CD4-positive, alpha-beta T cell treated with Interleukin-6 at 100 ng/mL for 8 hours (primary cell): ENCODE results near the gene NRP2.

Experiments used
- DNase-seq: peaks from one replicate; pipeline ENCODE4 v3.0.0-alpha.2; 2020; ENCODE audit warnings: mixed read lengths, low spot score

NRP2 gene

DNA sequence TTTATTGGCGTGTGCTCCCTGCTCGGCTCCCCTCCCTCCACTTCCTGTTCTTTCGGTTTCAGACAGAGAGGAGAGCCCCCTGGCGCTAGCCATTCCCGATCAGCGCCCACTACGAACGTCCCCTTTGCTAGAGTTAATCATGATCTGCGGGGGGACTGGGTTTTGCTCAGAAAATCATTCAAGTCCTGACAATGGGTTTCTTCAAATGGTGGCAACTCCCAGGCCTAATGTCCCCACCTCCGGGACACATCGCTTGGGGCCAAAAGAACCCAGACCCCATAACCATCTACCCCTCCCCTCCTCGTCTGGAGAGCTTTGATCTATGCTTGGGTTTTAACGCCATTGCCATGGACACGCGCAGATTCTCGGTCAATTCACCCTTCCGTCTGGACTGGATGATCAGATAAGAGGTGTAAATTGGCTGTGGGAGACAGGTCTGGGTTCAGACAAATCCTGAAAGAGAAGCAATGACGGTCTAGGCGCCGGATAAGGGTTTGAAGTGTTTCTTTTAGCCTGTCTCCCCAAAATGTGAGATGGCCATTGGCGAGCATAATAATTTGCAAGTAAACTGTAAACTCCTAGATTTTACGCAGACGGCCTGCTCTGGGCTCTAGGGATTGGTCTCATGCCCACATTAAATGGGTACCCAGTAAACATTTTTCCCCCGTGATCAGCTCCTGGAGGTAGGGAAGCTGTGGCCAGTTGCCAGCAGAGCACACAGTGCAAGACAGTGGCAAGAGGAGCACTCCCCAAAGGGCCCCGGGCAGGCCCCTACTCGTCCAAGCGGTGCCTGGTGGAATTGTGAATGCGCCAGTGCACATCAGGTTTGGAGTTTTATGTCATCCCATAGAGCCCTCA, 4.7 kb downstream of the NRP2 start:
- DNase-seq = no peak

GRCh38 chr2:205687641-205687956, 5.3 kb downstream of the NRP2 start:
- no peak for DNase-seq

DNA sequence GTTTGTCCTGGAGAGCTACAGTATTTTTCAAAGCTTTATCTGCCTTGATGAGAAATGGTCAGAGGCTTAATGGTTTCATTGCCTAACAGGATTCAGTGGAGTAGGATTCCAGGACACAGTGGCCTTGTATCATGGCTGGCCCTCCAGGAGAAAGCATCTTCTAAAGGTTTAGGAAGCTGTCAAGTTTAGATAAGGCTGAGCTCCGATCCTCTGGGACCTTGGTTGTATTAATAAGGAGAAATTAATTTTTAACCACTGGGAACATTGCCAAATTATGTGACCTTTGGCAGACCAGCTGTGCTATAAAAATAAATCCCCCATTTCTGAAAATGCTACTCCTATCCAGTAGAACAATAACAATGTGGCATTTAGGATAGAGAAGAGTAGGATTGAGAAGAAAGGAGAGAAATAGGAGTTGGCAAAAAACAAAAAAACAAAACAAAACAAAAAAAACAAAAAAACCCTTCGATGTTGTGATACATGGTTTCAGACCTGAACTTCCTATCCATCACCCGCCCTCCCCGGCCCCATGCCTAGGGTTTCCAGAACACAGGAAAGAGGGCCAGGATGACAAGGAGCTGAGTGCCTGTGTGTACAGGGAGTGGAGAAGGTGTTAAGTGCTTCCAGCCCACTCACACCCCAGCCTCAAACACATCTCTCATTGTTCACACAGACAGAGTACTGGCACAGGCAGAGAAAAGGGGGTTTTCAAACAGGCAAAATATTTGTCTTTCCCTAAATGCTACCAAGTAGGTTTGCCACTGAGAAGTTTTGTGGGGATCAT, 6.3 kb downstream of the NRP2 start:
- no peak for DNase-seq

GRCh38 chr2:205689820-205690219, 7.5 kb downstream of the NRP2 start:
- DNase-seq = no peak

- DNase-seq = no peak
These were observed 9.8 kb downstream of the NRP2 start for GRCh38 chr2:205692104-205692503.

GRCh38 chr2:205694256-205694655, 12.0 kb downstream of the NRP2 start:
- DNase-seq = no peak

GRCh38 chr2:205695460-205695991, 13.2 kb downstream of the NRP2 start:
- no peak for DNase-seq

DNA sequence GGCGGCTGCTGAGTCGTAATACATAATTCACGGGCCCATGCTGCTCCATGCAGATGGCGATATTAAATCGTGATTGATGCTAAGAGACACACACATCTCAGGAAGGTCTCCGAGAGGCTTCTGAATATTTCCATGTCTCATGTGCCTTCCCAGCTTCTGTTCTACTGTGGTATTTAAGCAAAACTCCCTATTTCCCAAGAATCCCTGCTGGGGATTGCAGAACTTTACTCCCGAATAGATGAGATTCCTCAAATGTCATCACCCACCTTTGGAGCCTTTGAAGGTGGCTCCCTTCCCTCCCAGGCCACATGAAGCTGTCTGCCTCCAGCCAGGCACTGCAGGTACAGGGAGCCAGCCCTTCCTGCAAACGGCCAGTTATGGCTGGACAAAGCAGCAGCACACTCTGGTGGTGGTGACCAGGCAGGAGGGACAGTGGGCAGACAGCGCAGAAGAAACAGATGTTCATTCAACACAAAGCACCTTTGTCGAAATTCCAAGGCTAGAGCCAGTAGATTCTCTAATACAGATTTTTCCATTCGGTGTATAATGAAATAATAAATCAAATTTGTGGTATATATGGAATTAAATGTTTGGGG, 14.1 kb downstream of the NRP2 start:
- DNase-seq = no peak

DNA sequence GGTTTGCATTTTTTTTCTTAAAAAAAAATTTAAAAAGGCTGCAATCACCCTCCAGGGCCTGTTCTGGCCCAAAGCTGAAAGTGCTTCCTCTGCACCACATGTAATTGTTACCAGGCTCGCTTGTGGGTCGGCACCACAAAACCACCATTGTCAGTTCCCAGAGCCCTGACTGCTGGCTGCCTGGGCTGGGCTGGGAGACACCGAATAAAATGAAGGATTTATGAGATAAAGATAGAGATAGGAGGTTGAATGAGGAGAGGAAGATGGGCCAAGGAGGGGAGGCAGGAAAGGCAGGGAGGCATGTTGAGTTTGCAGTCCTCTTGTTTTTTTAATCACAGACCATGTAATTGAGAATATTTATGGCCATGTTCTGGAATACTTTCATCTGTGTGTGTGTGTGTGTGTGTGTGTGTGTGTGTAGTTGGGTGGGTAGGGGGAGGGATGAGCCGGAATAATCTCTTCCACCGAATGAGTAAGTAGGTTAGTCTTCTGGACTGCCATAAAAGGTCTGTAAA, 14.7 kb downstream of the NRP2 start:
- DNase-seq = no peak

GRCh38 chr2:205698286-205699268, 16.3 kb downstream of the NRP2 start:
- DNase-seq = no peak

DNA sequence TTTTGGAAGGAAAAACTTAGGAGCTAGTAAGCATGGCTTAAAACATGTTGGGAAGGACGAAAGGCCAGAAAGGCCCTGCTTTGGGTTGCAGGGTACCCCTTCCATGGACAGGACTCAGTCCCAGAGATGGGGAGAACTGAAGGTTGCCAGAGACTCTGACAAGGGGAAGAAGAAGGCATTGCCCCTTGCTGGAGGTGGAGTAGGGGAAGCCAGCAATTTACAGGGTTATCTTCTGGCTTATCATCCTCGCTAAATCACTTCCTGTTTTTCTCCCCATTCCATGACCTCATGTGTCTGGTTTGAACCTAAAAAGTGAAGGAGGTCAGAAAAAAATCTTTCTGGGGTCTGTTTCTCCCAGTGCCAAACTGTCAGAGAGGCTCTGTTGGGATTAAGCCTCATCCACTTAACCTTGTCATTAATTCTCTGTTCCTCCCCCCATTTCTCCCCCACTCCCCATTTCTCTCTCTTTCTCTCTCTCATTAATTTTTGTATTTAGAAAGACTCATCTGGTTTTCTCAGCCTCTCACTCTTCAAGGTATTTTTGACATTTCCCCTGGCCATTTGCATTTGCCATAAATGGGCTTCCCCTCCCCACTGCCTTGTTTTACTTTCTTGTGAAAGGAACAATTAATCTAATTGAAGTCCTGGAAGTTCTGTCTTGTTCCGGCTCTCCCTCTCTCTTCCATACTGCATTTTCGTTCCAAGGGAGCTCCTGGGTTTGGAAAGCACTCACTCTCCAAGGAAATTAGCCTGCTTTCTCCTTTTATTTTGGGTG, 17.4 kb downstream of the NRP2 start:
- no peak for DNase-seq

GRCh38 chr2:205700331-205701132, 18.2 kb downstream of the NRP2 start:
- no peak for DNase-seq

DNA sequence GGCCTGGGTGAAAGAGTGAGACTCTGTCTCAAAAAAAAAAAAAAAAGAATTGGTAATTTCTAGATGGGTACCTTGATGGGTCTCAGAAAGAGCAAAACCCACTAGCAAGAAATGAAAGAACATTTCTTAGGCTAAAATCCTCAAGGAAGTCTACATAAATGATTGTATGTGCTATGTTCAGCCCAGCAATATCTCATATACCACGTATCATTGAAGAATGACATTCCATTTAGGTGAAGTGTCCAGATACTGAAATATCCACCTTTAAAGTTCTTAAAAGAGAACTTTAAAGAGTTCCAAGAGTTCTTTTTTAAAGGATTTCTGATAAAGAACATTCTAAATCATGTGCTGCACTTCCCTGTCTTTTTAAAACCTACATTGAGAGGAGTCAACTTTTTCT, 19.2 kb downstream of the NRP2 start:
- no peak for DNase-seq

DNA sequence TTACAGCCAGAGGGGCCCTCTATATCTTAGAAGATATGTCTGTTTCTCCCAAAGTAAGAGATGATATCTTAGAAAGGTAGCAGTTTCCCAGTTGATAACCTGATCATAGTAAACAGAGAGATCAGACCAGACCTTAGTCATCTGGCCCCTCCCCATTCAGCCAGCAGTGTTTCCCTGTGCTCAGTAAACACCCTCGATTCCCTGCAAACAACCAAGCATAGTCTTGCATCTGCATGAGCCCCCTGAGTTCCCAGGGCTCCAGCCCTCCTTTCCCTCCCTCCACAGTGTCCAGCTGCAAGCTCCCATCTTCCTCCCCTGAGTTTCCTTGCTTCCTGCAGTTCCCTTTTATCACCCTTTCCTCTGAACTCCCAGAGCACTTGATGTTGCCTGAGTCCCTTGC, 20.3 kb downstream of the NRP2 start:
- DNase-seq = no peak

DNA sequence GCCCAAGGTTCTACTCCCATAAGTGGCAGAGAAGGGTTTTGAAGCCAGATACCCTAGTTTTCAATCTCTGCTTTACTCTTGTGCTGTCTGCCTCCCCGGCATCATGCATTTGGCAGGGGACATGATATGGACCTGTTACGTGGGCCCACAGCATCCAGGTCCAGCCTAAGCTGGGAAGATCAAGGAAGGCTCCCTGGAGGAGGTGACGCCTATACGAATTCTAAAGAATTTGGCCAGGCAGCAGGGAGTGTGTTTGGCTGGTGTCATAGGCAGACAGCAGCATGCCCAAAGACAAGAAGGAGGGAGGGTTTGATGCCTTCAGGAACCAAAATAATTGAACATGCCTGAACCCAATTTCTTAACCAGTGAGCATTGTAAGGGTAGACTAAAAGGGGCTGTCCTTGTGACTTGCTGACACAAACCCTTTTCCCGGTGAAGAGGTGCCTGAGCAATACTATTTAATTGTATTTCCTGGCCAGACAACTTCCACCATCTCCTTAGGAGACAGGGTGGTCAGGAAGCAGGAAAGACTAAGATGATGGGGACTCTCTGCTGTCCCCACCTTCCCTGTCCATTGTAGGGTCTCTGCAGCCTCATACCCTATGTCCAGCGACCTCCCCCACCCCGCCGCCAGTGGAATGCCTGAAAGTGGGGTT, 21.3 kb downstream of the NRP2 start:
- DNase-seq = no peak

DNA sequence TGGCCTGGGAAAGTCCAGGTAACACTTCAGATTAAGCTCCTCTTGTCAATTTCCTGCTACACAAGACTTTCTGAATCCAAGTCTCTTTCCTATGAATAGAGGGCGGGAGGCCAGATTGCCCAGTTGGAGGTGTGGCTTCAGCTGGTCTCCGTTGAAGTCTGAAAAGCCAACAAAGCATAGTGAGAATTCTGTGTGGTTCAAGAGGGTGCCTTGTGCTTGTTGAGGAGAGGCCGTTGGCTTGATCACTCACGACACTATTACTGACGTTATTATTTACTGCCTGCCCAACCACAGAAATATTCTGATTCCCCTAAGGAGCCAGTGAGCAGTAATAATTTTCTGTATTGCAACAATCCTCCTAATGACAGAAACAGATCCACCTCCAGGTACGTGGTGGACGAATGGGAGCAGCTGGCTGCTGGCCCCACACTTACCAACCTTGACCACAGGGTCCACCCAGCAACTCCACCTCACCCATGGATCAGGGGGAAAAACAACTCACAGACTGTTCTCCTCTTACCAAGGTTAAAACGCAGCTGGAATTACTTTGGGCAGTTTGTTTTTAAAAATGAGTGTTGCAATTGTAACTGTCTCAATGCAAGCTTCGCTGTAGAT, 21.9 kb downstream of the NRP2 start:
- DNase-seq = no peak

- DNase-seq = no peak
These were observed 23.4 kb downstream of the NRP2 start for GRCh38 chr2:205705511-205706349.
